GM12878 (cell line): ENCODE results near the gene HCRT. TPM values are rescaled to one million over a fixed set of nuclear protein-coding genes. Genes with fewer than 3 reads are reported as not detected.

ENCODE experiments used
- ATAC-seq: fragments of 200-7000 bp; cut with Tn5 transposase; 3 replicates; pipeline ENCODE4 v1.9.1; 2020; ENCODE audit warnings: mild to moderate bottlenecking, moderate library complexity
- BruUV-seq: library from RNA; stranded (reverse); fragments of 400-500 nt; replicated peaks from 2 replicates; lab custom pipeline; 2021; lab: Mats Ljungman, UMichigan
- CTCF ChIA-PET: fragments of 300-600 bp; sonication (Branson Sonifier 250); formaldehyde crosslinking; extraction: SDS; loops from one replicate; lab custom pipeline; 2021; ENCODE audit warnings: inconsistent platforms; lab: Yijun Ruan, JAX
- POLR2A ChIA-PET: fragments of 350-600 bp; formaldehyde crosslinking; extraction: SDS; loops from one replicate; lab custom pipeline; 2021; ENCODE audit warnings: inconsistent platforms; lab: Charles Lee
- RAD21 ChIA-PET: fragments of 300-600 bp; sonication (Branson Sonifier 250); formaldehyde crosslinking; loops from one replicate; lab custom pipeline; 2023; ENCODE audit warnings: antibody characterized with exemption; ENCODE audit not compliant: unreplicated experiment; lab: Charles Lee
- SMC1A ChIA-PET: fragments of 300-600 bp; sonication (Branson Sonifier 250); formaldehyde crosslinking; loops from one replicate; lab custom pipeline; 2023; ENCODE audit not compliant: unreplicated experiment, uncharacterized antibody; lab: Charles Lee
- DNase-seq: peaks from one replicate; pipeline ENCODE4 v3.0.0-alpha.2; 2011; ENCODE audit warnings: low read depth, low spot score
- FAIRE-seq: peaks from 3 replicates; lab custom pipeline; 2011; peaks lifted over from hg19 to GRCh38; lab: Jason Lieb, UNC
- H2AFZ ChIP-seq: 2 replicates; pipeline ENCODE4 v1.6.0; 2011; ENCODE audit warnings: low read depth, low read length, control low read depth; ENCODE audit not compliant: control insufficient read depth
- H3K27ac ChIP-seq: 2 replicates; pipeline ENCODE4 v1.5.1; 2011; ENCODE audit warnings: control low read depth; ENCODE audit not compliant: control insufficient read depth, insufficient read depth
- H3K27me3 ChIP-seq, 2 experiments: replicated peaks in 1 of 2; 2 replicates each; pipeline versions ENCODE4 v1.6.0 to v1.6.1; 2011; ENCODE audit warnings: low read length in 1 of 2; ENCODE audit not compliant: control insufficient read depth in 2 of 2, insufficient read depth in 2 of 2
- H3K36me3 ChIP-seq, 2 experiments: 2 replicates each; pipeline ENCODE4 v1.5.1; 2011; ENCODE audit warnings: low read length in 1 of 2; ENCODE audit not compliant: control insufficient read depth in 2 of 2, insufficient read depth in 2 of 2
- H3K4me1 ChIP-seq: 2 replicates; pipeline ENCODE4 v1.6.1; 2011; ENCODE audit warnings: mild to moderate bottlenecking, low read length, moderate library complexity, mixed read lengths; ENCODE audit not compliant: control insufficient read depth, insufficient read depth
- H3K4me2 ChIP-seq: 2 replicates; pipeline ENCODE4 v1.6.0; 2011; ENCODE audit warnings: control low read depth; ENCODE audit not compliant: control insufficient read depth, insufficient read depth
- H3K4me3 ChIP-seq: fragments of 200-600 bp; sonication (generic); 2 replicates; pipeline ENCODE4 v1.5.1; 2016
- H3K79me2 ChIP-seq: 2 replicates; pipeline ENCODE4 v1.6.0; 2011; ENCODE audit warnings: low read length; ENCODE audit not compliant: control insufficient read depth, insufficient read depth
- H3K9ac ChIP-seq: 2 replicates; pipeline ENCODE4 v1.8.0; 2011; ENCODE audit warnings: low read length, control low read depth, mixed read lengths; ENCODE audit not compliant: control insufficient read depth, insufficient read depth
- H3K9me3 ChIP-seq: replicated peaks from 3 replicates; pipeline ENCODE4 v1.5.1; 2011; ENCODE audit warnings: mild to moderate bottlenecking, low read length; ENCODE audit not compliant: control insufficient read depth, insufficient read depth
- H4K20me1 ChIP-seq: 2 replicates; pipeline ENCODE4 v1.6.0; 2011; ENCODE audit not compliant: control insufficient read depth, insufficient read depth
- ATF3 ChIP-seq: IDR thresholded peaks from 2 replicates; pipeline ENCODE4 v1.6.1; 2011; ENCODE audit warnings: low read depth, mild to moderate bottlenecking, low read length, moderate library complexity, borderline replicate concordance; ENCODE audit errors: extremely low read depth
- GABPA ChIP-seq: IDR thresholded peaks from 2 replicates; pipeline ENCODE4 v1.6.1; 2014; ENCODE audit warnings: antibody characterized with exemption, low read depth, mild to moderate bottlenecking, inconsistent platforms
- IKZF2 ChIP-seq, 2 experiments: fragments of 450-650 bp; IDR thresholded peaks; 2 replicates each; pipeline ENCODE4 v1.6.1; 2017; ENCODE audit warnings: mild to moderate bottlenecking in 2 of 2, moderate library complexity in 2 of 2
- IRF4 ChIP-seq: IDR thresholded peaks from 2 replicates; pipeline ENCODE4 v1.6.1; 2011; ENCODE audit warnings: low read depth, low read length
- NFIC ChIP-seq: IDR thresholded peaks from 2 replicates; pipeline ENCODE4 v1.6.1; 2012; ENCODE audit warnings: low read depth, mild to moderate bottlenecking, inconsistent platforms, low read length, moderate library complexity
- NFYA ChIP-seq: IDR thresholded peaks from 2 replicates; pipeline ENCODE4 v1.6.1; 2011; ENCODE audit warnings: low read depth, mild to moderate bottlenecking, low read length, improper control_type of control experiment, borderline replicate concordance
- NR2C1 ChIP-seq: fragments of 450-650 bp; IDR thresholded peaks from 2 replicates; pipeline ENCODE4 v1.6.1; 2017; ENCODE audit warnings: antibody characterized with exemption, mild to moderate bottlenecking, moderate library complexity
- POLR2AphosphoS2 ChIP-seq: IDR thresholded peaks from 2 replicates; pipeline ENCODE4 v1.6.1; 2011; ENCODE audit warnings: low read depth, mild to moderate bottlenecking, low read length, improper control_type of control experiment, moderate library complexity
- RELB ChIP-seq: fragments of 450-650 bp; IDR thresholded peaks from 2 replicates; pipeline ENCODE4 v1.6.1; 2017; ENCODE audit warnings: low read depth, mild to moderate bottlenecking, moderate library complexity
- RUNX3 ChIP-seq: IDR thresholded peaks from 2 replicates; pipeline ENCODE4 v1.6.1; 2012; ENCODE audit warnings: low read length, inconsistent platforms
- SKIL ChIP-seq: fragments of 450-650 bp; IDR thresholded peaks from 2 replicates; pipeline ENCODE4 v1.6.1; 2017; ENCODE audit warnings: mild to moderate bottlenecking, low read depth, inconsistent platforms; ENCODE audit not compliant: poor library complexity, severe bottlenecking
- TBL1XR1 ChIP-seq: IDR thresholded peaks from 2 replicates; pipeline ENCODE4 v1.6.1; 2012; ENCODE audit warnings: low read depth, low read length, improper control_type of control experiment
- TCF12 ChIP-seq: IDR thresholded peaks from 2 replicates; pipeline ENCODE4 v1.6.1; 2011; ENCODE audit warnings: low read depth, mild to moderate bottlenecking, low read length
- ZNF687 ChIP-seq: fragments of 450-650 bp; IDR thresholded peaks from 2 replicates; pipeline ENCODE4 v1.6.1; 2017; ENCODE audit warnings: mild to moderate bottlenecking, moderate library complexity
- WGBS: methylation state at CpG from one replicate; pipeline ENCODE4 v1.1.6; 2016; ENCODE audit warnings: low lambda C conversion rate; ENCODE audit not compliant: insufficient replicate concordance, insufficient coverage; ENCODE audit errors: missing lambda C conversion rate; 5-methylcytosine and 5-hydroxymethylcytosine counted together
- in situ Hi-C: fragments of 300-500 bp; cut with MboI; formaldehyde crosslinking; loops from 9 replicates; pipeline ENCODE4 v1.14.3; 2018; ENCODE audit warnings: mixed read lengths
- intact Hi-C: fragments of 100-400 bp; cut with micrococcal nuclease; formaldehyde crosslinking; loops from one replicate; pipeline ENCODE4 v1.14.2; 2022; ENCODE audit not compliant: unreplicated experiment
- polyA plus RNA-seq, 11 experiments: library from polyadenylated mRNA; depleted of rRNA in 4 of 11; unstranded in 6 of 11; stranded (reverse) in 5 of 11; fragments of >200 nt; fragmentation: Nextera tagmentation in 4 of 11; fragmentation: Illumina TruSeq in 1 of 11; extraction: Ambion mirVana in 4 of 11; extraction: Trizol in 1 of 11; gene quantifications; 1 replicate in 1 of 11; 2 replicates in 10 of 11; pipeline versions ENCODE4 v1.2.1 to v1.2.3, GENCODE V29; 2011 to 2016; ENCODE audit warnings: inconsistent platforms in 2 of 11, missing spikeins in 2 of 11, low read depth in 1 of 11
- total RNA-seq, 4 experiments: library from RNA; depleted of rRNA in 3 of 4; stranded (reverse); fragments of >200 nt in 3 of 4; fragmentation: Illumina TruSeq in 1 of 4; extraction: Trizol in 1 of 4; gene quantifications; 2 replicates each; pipeline versions ENCODE4 v1.2.1 to v1.2.3, GENCODE V29; 2013 to 2021

Gene HCRT
- total and polyA plus RNA-seq, 10 of the 15 experiments (the other 5 are each of a cell fraction or from before 2014, with no cell fraction given): 0.41 TPM; not detected in 9

GRCh38 chr17:42227849-42228700 is 42.8 kb upstream of the HCRT start:
- RAD21 ChIA-PET: no interaction called here
- in situ Hi-C loops (no loop called here), intact Hi-C loops (loop anchor here (10.0 kb wide), 1 partner anchor 177 kb away; no protein-coding TSS in a partner anchor)
- no peak for FAIRE-seq
- no peak for ATAC-seq
- SMC1A ChIA-PET: interaction anchor here (1.1 kb wide), 1 partner anchor 47 kb away, joined by 3 read pairs; no protein-coding TSS in a partner anchor
- Histone ChIP-seq H4K20me1 (no peaks in the 10 kb centered on the region), H3K9me3 (no peaks in the 10 kb centered on the region), H2AFZ (no peak overlapping the region), H3K27ac (no peak overlapping the region), H3K9ac (no peak overlapping the region), H3K4me1 (no peaks in the 10 kb centered on the region), H3K4me2 (no peak overlapping the region), H3K4me3 (no peak overlapping the region), H3K79me2 (no peaks in the 10 kb centered on the region), H3K27me3 (no peaks in the 10 kb centered on the region), H3K36me3 (peaks cover 0 to 10% of the 10 kb centered on the region in 2 experiments; a peak in 3 of 4 replicates)
- POLR2A ChIA-PET: interaction anchor here (0.6 kb wide), 1 partner anchor 20 kb away, joined by 4 read pairs; no protein-coding TSS in a partner anchor
- CTCF ChIA-PET: no interaction called here
- WGBS: 92% methylated on average over 11 of the region's 11 CpGs
- no TSS peak for BruUV-seq
- no peak for TF ChIP-seq ZNF687
- TF ChIP-seq NFIC: no peak
- TF ChIP-seq IRF4: no peak
- TF ChIP-seq NFYA: no peak
- TF ChIP-seq ATF3: no peak
- no peak for TF ChIP-seq SKIL
- no peak for TF ChIP-seq POLR2AphosphoS2
- TF ChIP-seq RUNX3: no peak
- TF ChIP-seq RELB: no peak
- TF ChIP-seq GABPA: no peak
- no peak for TF ChIP-seq NR2C1
- no peak for TF ChIP-seq TCF12
- TF ChIP-seq TBL1XR1: no peak
- TF ChIP-seq IKZF2 (IDR thresholded peaks at IDR 0.05): no peak
- no peak for DNase-seq
